ENCODE measurements around the gene ACAD10.

GRCh38 chr12:111803851-111804250, 118.0 kb downstream of the ACAD10 start:
- TF ChIP-seq CTCF (IDR thresholded peaks at IDR 0.05 in 2 of 3, conservative IDR thresholded peaks at IDR 0.05 in 1 of 3; ENCODE audit: borderline replicate concordance in 1 of 3, insufficient read depth in 1 of 3, low read depth in 2 of 3, low read length in 2 of 3) = no peak
- TF ChIP-seq ZNF274 (IDR thresholded peaks at IDR 0.05; ENCODE audit: low read depth, low read length) = no peak
- TF ChIP-seq POLR2A (IDR thresholded peaks at IDR 0.05; ENCODE audit: borderline replicate concordance, extremely low read depth, insufficient read depth, insufficient read length) = no peak
- no peak for TF ChIP-seq EZH2phosphoT487 (IDR thresholded peaks at IDR 0.05; ENCODE audit: borderline replicate concordance)
- no peak for TF ChIP-seq POLR2AphosphoS5 (IDR thresholded peaks at IDR 0.05; ENCODE audit: low read depth, low read length)
- no peak for TF ChIP-seq EZH2 (IDR thresholded peaks at IDR 0.05)
- TF ChIP-seq, protein P1, sequence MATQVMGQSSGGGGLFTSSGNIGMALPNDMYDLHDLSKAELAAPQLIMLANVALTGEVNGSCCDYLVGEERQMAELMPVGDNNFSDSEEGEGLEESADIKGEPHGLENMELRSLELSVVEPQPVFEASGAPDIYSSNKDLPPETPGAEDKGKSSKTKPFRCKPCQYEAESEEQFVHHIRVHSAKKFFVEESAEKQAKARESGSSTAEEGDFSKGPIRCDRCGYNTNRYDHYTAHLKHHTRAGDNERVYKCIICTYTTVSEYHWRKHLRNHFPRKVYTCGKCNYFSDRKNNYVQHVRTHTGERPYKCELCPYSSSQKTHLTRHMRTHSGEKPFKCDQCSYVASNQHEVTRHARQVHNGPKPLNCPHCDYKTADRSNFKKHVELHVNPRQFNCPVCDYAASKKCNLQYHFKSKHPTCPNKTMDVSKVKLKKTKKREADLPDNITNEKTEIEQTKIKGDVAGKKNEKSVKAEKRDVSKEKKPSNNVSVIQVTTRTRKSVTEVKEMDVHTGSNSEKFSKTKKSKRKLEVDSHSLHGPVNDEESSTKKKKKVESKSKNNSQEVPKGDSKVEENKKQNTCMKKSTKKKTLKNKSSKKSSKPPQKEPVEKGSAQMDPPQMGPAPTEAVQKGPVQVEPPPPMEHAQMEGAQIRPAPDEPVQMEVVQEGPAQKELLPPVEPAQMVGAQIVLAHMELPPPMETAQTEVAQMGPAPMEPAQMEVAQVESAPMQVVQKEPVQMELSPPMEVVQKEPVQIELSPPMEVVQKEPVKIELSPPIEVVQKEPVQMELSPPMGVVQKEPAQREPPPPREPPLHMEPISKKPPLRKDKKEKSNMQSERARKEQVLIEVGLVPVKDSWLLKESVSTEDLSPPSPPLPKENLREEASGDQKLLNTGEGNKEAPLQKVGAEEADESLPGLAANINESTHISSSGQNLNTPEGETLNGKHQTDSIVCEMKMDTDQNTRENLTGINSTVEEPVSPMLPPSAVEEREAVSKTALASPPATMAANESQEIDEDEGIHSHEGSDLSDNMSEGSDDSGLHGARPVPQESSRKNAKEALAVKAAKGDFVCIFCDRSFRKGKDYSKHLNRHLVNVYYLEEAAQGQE (IDR thresholded peaks at IDR 0.05; ENCODE audit: low read depth) = no peak
- TF ChIP-seq SIN3A (IDR thresholded peaks at IDR 0.05; ENCODE audit: low read depth) = no peak
- no peak for TF ChIP-seq SP1 (IDR thresholded peaks at IDR 0.05; ENCODE audit: low read depth)
- TF ChIP-seq MAX (IDR thresholded peaks at IDR 0.05) = no peak

All from HCT116 (cell line).